ENCODE data around the gene PIN1.

DNA sequence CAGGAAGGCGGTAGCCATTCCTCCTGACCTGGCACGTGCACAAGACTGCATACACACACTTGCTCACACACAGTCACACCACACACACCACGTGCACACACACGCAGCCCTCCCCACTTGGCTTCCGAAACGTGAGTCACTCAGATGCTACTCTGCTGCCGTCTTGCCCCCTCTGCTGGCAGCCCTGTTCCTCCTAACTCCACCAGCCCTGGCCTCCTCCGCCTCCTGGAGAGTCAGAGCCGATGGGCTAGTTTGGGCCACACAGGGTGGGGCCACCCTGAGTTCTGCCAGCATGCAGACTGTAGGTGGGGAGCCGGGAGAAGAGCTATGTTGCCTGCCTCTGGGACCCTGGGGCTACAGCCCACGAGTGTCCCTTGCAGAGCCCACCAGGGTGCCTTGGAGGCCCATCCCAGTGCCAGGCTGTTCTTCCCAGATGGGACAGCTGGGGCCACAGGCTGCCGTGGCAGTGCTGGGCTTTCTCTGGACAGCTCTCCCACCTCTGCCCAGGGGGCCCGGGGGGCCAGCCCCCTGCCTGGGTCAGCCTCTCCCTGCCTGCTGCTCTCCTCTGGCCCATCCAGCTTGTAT is 12.1 kb downstream of the PIN1 start:
- TF ChIP-seq, protein P1, sequence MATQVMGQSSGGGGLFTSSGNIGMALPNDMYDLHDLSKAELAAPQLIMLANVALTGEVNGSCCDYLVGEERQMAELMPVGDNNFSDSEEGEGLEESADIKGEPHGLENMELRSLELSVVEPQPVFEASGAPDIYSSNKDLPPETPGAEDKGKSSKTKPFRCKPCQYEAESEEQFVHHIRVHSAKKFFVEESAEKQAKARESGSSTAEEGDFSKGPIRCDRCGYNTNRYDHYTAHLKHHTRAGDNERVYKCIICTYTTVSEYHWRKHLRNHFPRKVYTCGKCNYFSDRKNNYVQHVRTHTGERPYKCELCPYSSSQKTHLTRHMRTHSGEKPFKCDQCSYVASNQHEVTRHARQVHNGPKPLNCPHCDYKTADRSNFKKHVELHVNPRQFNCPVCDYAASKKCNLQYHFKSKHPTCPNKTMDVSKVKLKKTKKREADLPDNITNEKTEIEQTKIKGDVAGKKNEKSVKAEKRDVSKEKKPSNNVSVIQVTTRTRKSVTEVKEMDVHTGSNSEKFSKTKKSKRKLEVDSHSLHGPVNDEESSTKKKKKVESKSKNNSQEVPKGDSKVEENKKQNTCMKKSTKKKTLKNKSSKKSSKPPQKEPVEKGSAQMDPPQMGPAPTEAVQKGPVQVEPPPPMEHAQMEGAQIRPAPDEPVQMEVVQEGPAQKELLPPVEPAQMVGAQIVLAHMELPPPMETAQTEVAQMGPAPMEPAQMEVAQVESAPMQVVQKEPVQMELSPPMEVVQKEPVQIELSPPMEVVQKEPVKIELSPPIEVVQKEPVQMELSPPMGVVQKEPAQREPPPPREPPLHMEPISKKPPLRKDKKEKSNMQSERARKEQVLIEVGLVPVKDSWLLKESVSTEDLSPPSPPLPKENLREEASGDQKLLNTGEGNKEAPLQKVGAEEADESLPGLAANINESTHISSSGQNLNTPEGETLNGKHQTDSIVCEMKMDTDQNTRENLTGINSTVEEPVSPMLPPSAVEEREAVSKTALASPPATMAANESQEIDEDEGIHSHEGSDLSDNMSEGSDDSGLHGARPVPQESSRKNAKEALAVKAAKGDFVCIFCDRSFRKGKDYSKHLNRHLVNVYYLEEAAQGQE (IDR thresholded peaks at IDR 0.05; ENCODE audit: insufficient read depth in 1 of 2, low read depth in 2 of 2, low read length in 2 of 2): no peak
- TF ChIP-seq TAF1 (IDR thresholded peaks at IDR 0.05; ENCODE audit: borderline replicate concordance, insufficient read depth, low read length) (no peak), POLR2AphosphoS5 (IDR thresholded peaks at IDR 0.05; ENCODE audit: low read depth, low read length) (no peak)

Measured in PFSK-1 (cell line).